HepG2 (cell line): Measurements from ENCODE around the gene PLG. TPM values are rescaled to one million over a fixed set of nuclear protein-coding genes. Genes with fewer than 3 reads are reported as not detected.

Experiments
- polyA plus RNA-seq, 8 experiments: library from polyadenylated mRNA; depleted of rRNA in 3 of 8; stranded (reverse) in 7 of 8; unstranded in 1 of 8; fragments of >200 nt; fragmentation: Illumina TruSeq in 4 of 8; extraction: Trizol in 4 of 8; gene quantifications; 2 replicates each; pipeline versions ENCODE4 v1.2.1 to v1.2.3, GENCODE V29; 2011 to 2016; ENCODE audit warnings: low read depth in 4 of 8, missing spikeins in 1 of 8, mixed read lengths in 1 of 8; ENCODE audit not compliant: insufficient read depth in 1 of 8
- total RNA-seq, 5 experiments: library from RNA; depleted of rRNA; stranded (reverse); fragments of >200 nt; fragmentation: Illumina TruSeq; extraction: Trizol; gene quantifications; 2 replicates each; pipeline ENCODE4 v1.2.3, GENCODE V29; 2016; ENCODE audit warnings: low read depth in 1 of 5

The PLG gene
- total and polyA plus RNA-seq, 2 of the 13 experiments (the other 11 are each of a cell fraction or from before 2014, with no cell fraction given), result 1.7 to 10.7 TPM

Other genes with a start within 250 kb of the PLG start
- not detected in 2 replicates for gene LPA, start 38.0 kb upstream of the PLG start, total RNA-seq (2016; rRNA removed; fragmentation: Illumina TruSeq; extraction: Trizol)
- 0.04 TPM in 1 of 2 replicates, not detected in the other for gene LPA, start 38.0 kb upstream of the PLG start, polyA plus RNA-seq (2011; rRNA removed)